Measurements from ENCODE around the gene SEMA3F.

Gene SEMA3F

DNA sequence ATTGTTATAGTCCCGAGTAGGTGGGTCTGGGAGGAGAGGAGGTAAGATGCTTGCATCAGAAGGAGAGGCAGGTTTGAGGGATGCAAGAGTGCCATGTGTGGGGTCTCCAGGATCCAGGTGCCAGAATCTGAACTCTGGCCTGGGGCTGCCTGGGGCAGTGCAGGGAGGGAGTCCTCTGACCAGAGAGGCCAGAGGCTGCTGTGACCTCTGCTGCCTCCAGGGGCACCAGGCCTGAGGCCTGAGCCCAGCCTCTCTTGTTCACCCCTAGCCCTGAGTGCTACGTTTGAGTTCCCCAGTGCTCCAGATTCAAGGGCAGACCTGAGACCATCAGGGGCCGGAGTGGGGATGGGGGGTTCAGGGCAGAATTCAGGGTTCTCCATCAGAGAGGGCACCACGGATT, 57.4 kb downstream of the SEMA3F start:
- peaks cover 70% of the 10 kb centered on the region for H3K27me3 ChIP-seq (replicated peaks; ENCODE audit: insufficient read depth, low read length)
- H3K4me2 ChIP-seq (ENCODE audit: low read depth, low read length) = no peak overlapping the region
- H3K36me3 ChIP-seq (replicated peaks; ENCODE audit: insufficient read depth, low read length) = no peaks in the 10 kb centered on the region
- no peaks in the 10 kb centered on the region for H4K20me1 ChIP-seq (ENCODE audit: insufficient read depth, low read length)
- no peaks in the 10 kb centered on the region for H3K9me2 ChIP-seq (replicated peaks; ENCODE audit: insufficient read depth, low read length)
- no peaks in the 10 kb centered on the region for H3K79me2 ChIP-seq (ENCODE audit: low read length)
- H2AFZ ChIP-seq (ENCODE audit: low read length) = no peak overlapping the region
- H3K4me1 ChIP-seq (ENCODE audit: low read length) = no peaks in the 10 kb centered on the region
- no peak for TF ChIP-seq EZH2 (optimal IDR thresholded peaks at IDR 0.05; ENCODE audit: low read depth, low read length)
- TF ChIP-seq EZH2phosphoT487 (IDR thresholded peaks at IDR 0.05; ENCODE audit: low read length) = no peak
- H3K4me3 ChIP-seq (ENCODE audit: low read length) = no peak overlapping the region
- H3F3A ChIP-seq (ENCODE audit: insufficient read depth, low read length) = no peaks in the 10 kb centered on the region
- DNase-seq = no peak
- no peak overlapping the region for H3K9ac ChIP-seq (ENCODE audit: low read length)
- H3K9me3 ChIP-seq (replicated peaks; ENCODE audit: insufficient read depth, low read length) = no peaks in the 10 kb centered on the region
- H3K27ac ChIP-seq (ENCODE audit: low read length) = no peak overlapping the region

GRCh38 chr3:50212971-50213370, 57.8 kb downstream of the SEMA3F start:
- Histone ChIP-seq H3K36me3 (replicated peaks; ENCODE audit: insufficient read depth, low read length) (no peaks in the 10 kb centered on the region), H3F3A (ENCODE audit: insufficient read depth, low read length) (no peaks in the 10 kb centered on the region), H3K27me3 (replicated peaks; ENCODE audit: insufficient read depth, low read length) (peaks cover 70% of the 10 kb centered on the region), H2AFZ (ENCODE audit: low read length) (no peak overlapping the region), H3K4me1 (ENCODE audit: low read length) (no peaks in the 10 kb centered on the region), H3K27ac (ENCODE audit: low read length) (no peak overlapping the region), H4K20me1 (ENCODE audit: insufficient read depth, low read length) (no peaks in the 10 kb centered on the region), H3K9me2 (replicated peaks; ENCODE audit: insufficient read depth, low read length) (no peaks in the 10 kb centered on the region), H3K9ac (ENCODE audit: low read length) (no peak overlapping the region), H3K79me2 (ENCODE audit: low read length) (no peaks in the 10 kb centered on the region), H3K4me3 (ENCODE audit: low read length) (no peak overlapping the region), H3K9me3 (replicated peaks; ENCODE audit: insufficient read depth, low read length) (no peaks in the 10 kb centered on the region), H3K4me2 (ENCODE audit: low read depth, low read length) (no peak overlapping the region)
- TF ChIP-seq EZH2phosphoT487 (IDR thresholded peaks at IDR 0.05; ENCODE audit: low read length) (no peak), EZH2 (optimal IDR thresholded peaks at IDR 0.05; ENCODE audit: low read depth, low read length) (no peak)
- TF ChIP-seq, protein P1, sequence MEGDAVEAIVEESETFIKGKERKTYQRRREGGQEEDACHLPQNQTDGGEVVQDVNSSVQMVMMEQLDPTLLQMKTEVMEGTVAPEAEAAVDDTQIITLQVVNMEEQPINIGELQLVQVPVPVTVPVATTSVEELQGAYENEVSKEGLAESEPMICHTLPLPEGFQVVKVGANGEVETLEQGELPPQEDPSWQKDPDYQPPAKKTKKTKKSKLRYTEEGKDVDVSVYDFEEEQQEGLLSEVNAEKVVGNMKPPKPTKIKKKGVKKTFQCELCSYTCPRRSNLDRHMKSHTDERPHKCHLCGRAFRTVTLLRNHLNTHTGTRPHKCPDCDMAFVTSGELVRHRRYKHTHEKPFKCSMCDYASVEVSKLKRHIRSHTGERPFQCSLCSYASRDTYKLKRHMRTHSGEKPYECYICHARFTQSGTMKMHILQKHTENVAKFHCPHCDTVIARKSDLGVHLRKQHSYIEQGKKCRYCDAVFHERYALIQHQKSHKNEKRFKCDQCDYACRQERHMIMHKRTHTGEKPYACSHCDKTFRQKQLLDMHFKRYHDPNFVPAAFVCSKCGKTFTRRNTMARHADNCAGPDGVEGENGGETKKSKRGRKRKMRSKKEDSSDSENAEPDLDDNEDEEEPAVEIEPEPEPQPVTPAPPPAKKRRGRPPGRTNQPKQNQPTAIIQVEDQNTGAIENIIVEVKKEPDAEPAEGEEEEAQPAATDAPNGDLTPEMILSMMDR (IDR thresholded peaks at IDR 0.05; ENCODE audit: low read length) = no peak
- no peak for DNase-seq

GRCh38 chr3:50213373-50213772, 58.2 kb downstream of the SEMA3F start:
- Histone ChIP-seq H3K4me3 (ENCODE audit: low read length) (no peak overlapping the region), H3K9ac (ENCODE audit: low read length) (no peak overlapping the region), H4K20me1 (ENCODE audit: insufficient read depth, low read length) (no peaks in the 10 kb centered on the region), H3K27ac (ENCODE audit: low read length) (no peak overlapping the region), H3K4me2 (ENCODE audit: low read depth, low read length) (no peak overlapping the region), H3K9me3 (replicated peaks; ENCODE audit: insufficient read depth, low read length) (no peaks in the 10 kb centered on the region), H3K4me1 (ENCODE audit: low read length) (no peaks in the 10 kb centered on the region), H3K9me2 (replicated peaks; ENCODE audit: insufficient read depth, low read length) (no peaks in the 10 kb centered on the region), H3K79me2 (ENCODE audit: low read length) (no peaks in the 10 kb centered on the region), H3K27me3 (replicated peaks; ENCODE audit: insufficient read depth, low read length) (peaks cover 73% of the 10 kb centered on the region), H3F3A (ENCODE audit: insufficient read depth, low read length) (no peaks in the 10 kb centered on the region), H2AFZ (ENCODE audit: low read length) (no peak overlapping the region), H3K36me3 (replicated peaks; ENCODE audit: insufficient read depth, low read length) (no peaks in the 10 kb centered on the region)
- TF ChIP-seq, protein P1 (IDR thresholded peaks at IDR 0.05; ENCODE audit: low read length) = no peak
- TF ChIP-seq EZH2phosphoT487 (IDR thresholded peaks at IDR 0.05; ENCODE audit: low read length) (no peak), EZH2 (optimal IDR thresholded peaks at IDR 0.05; ENCODE audit: low read depth, low read length) (no peak)
- DNase-seq = no peak

DNA sequence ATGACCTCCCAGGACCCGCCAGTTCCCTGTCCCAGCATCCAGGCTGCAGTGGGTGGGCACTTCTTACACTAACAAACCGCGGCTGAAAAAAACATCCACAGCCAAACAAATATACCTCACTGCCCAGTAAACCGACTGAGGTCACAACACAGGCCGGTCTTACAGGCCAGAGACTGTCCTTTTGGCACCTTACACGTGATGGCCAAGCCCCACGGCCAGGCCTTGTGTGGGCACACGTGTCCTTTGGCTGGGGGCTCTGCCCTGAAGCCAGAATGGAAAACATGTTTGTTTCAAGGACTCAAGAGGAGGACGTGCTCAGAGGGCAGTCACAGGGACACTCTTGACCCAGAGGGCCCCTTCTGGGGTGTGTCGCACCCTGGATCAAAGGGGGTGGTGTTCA, 59.7 kb downstream of the SEMA3F start:
- H3K9me3 ChIP-seq (replicated peaks; ENCODE audit: insufficient read depth, low read length) = no peaks in the 10 kb centered on the region
- H2AFZ ChIP-seq (ENCODE audit: low read length) = no peak overlapping the region
- H3K79me2 ChIP-seq (ENCODE audit: low read length) = no peaks in the 10 kb centered on the region
- no peaks in the 10 kb centered on the region for H3K9me2 ChIP-seq (replicated peaks; ENCODE audit: insufficient read depth, low read length)
- no peaks in the 10 kb centered on the region for H4K20me1 ChIP-seq (ENCODE audit: insufficient read depth, low read length)
- TF ChIP-seq EZH2phosphoT487 (IDR thresholded peaks at IDR 0.05; ENCODE audit: low read length) (no peak), EZH2 (optimal IDR thresholded peaks at IDR 0.05; ENCODE audit: low read depth, low read length) (no peak)
- TF ChIP-seq, protein P1 (IDR thresholded peaks at IDR 0.05; ENCODE audit: low read length) = no peak
- H3K9ac ChIP-seq (ENCODE audit: low read length) = no peak overlapping the region
- no peak for DNase-seq
- no peaks in the 10 kb centered on the region for H3K36me3 ChIP-seq (replicated peaks; ENCODE audit: insufficient read depth, low read length)
- H3K4me3 ChIP-seq (ENCODE audit: low read length) = no peak overlapping the region
- no peak overlapping the region for H3K27ac ChIP-seq (ENCODE audit: low read length)
- H3K4me1 ChIP-seq (ENCODE audit: low read length) = no peaks in the 10 kb centered on the region
- no peak overlapping the region for H3K4me2 ChIP-seq (ENCODE audit: low read depth, low read length)
- H3K27me3 ChIP-seq (replicated peaks; ENCODE audit: insufficient read depth, low read length) = peaks cover 80% of the 10 kb centered on the region
- H3F3A ChIP-seq (ENCODE audit: insufficient read depth, low read length) = no peaks in the 10 kb centered on the region
